Stimulated activated CD8-positive, alpha-beta memory T cell treated with anti-CD3 and anti-CD28 coated beads, Interleukin-12 subunit alpha, Interleukin-12 subunit beta, amount 100 ng/mL, for 24 hours (primary cell): ENCODE data around the gene LINGO3.

Experiments
- DNase-seq: peaks from one replicate; pipeline ENCODE4 v3.0.0-alpha.2; 2020; ENCODE audit errors: extremely low read depth

LINGO3 gene

GRCh38 chr19:2306971-2307370 lies 983 bp downstream of the LINGO3 start:
- DNase-seq: no peak

- DNase-seq: no peak
Observed at GRCh38 chr19:2306281-2306806, 1.6 kb downstream of the LINGO3 start.

GRCh38 chr19:2305452-2306280 lies 2.3 kb downstream of the LINGO3 start:
- no peak for DNase-seq

- DNase-seq: no peak
Observed at GRCh38 chr19:2303211-2303798, 4.6 kb downstream of the LINGO3 start.

GRCh38 chr19:2302319-2303210 lies 5.4 kb downstream of the LINGO3 start:
- DNase-seq: no peak

GRCh38 chr19:2300533-2300932 lies 7.4 kb downstream of the LINGO3 start:
- no peak for DNase-seq

GRCh38 chr19:2296141-2296540 lies 11.8 kb downstream of the LINGO3 start:
- DNase-seq: no peak

GRCh38 chr19:2294687-2295335 lies 13.1 kb downstream of the LINGO3 start:
- DNase-seq: no peak

- no peak for DNase-seq
Observed at GRCh38 chr19:2291185-2291751, 16.7 kb downstream of the LINGO3 start.

GRCh38 chr19:2290441-2291184 lies 17.3 kb downstream of the LINGO3 start:
- DNase-seq: no peak

GRCh38 chr19:2289714-2290435 lies 18.1 kb downstream of the LINGO3 start:
- DNase-seq: no peak

- DNase-seq: no peak
Observed at GRCh38 chr19:2288818-2289713, 18.9 kb downstream of the LINGO3 start.

GRCh38 chr19:2288338-2288817 lies 19.6 kb downstream of the LINGO3 start:
- no peak for DNase-seq

- no peak for DNase-seq
Observed at GRCh38 chr19:2287585-2288337, 20.2 kb downstream of the LINGO3 start.

GRCh38 chr19:2286402-2287140 lies 21.4 kb downstream of the LINGO3 start:
- DNase-seq: no peak

- DNase-seq: no peak
Observed at GRCh38 chr19:2283835-2284507, 24.0 kb downstream of the LINGO3 start.

GRCh38 chr19:2282862-2283237 lies 25.1 kb downstream of the LINGO3 start:
- DNase-seq: no peak
